Brain microvascular endothelial cell (primary cell): Measurements from ENCODE around the gene CHID1.
A peak's percentile ranks its signal among the peaks of the same experiment; 100 is the strongest.

Experiments
- DNase-seq: peaks from one replicate; pipeline ENCODE4 v3.0.0-alpha.2; 2020
- H3K27ac ChIP-seq: fragments of 250-450 bp; sonication (Bioruptor Pico); 2 replicates; pipeline ENCODE4 v1.5.1; 2020; ENCODE audit warnings: mild to moderate bottlenecking, moderate library complexity
- H3K27me3 ChIP-seq: fragments of 250-450 bp; sonication (Bioruptor Pico); replicated peaks from 2 replicates; pipeline ENCODE4 v1.5.1; 2020; ENCODE audit warnings: mild to moderate bottlenecking
- H3K36me3 ChIP-seq: fragments of 250-450 bp; sonication (Bioruptor Pico); replicated peaks from 2 replicates; pipeline ENCODE4 v1.5.1; 2020; ENCODE audit warnings: mild to moderate bottlenecking
- H3K4me3 ChIP-seq: 2 replicates; pipeline ENCODE4 v1.5.1; 2011; ENCODE audit warnings: low read depth, mild to moderate bottlenecking, control low read depth, low read length, moderate library complexity
- in situ Hi-C: cut with HindIII; loops from 2 replicates; pipeline ENCODE4 v1.10.0; 2017; ENCODE audit warnings: low sequenced_read_pairs, low pct_ligation_motif_present
- TF ChIP-seq, protein P1 (sequence below): IDR thresholded peaks from 2 replicates; pipeline ENCODE4 v1.5.1; 2011; ENCODE audit warnings: low read depth, mild to moderate bottlenecking, moderate library complexity, low read length, control low read depth, inconsistent platforms; ENCODE audit errors: missing control alignments

The CHID1 gene

DNA sequence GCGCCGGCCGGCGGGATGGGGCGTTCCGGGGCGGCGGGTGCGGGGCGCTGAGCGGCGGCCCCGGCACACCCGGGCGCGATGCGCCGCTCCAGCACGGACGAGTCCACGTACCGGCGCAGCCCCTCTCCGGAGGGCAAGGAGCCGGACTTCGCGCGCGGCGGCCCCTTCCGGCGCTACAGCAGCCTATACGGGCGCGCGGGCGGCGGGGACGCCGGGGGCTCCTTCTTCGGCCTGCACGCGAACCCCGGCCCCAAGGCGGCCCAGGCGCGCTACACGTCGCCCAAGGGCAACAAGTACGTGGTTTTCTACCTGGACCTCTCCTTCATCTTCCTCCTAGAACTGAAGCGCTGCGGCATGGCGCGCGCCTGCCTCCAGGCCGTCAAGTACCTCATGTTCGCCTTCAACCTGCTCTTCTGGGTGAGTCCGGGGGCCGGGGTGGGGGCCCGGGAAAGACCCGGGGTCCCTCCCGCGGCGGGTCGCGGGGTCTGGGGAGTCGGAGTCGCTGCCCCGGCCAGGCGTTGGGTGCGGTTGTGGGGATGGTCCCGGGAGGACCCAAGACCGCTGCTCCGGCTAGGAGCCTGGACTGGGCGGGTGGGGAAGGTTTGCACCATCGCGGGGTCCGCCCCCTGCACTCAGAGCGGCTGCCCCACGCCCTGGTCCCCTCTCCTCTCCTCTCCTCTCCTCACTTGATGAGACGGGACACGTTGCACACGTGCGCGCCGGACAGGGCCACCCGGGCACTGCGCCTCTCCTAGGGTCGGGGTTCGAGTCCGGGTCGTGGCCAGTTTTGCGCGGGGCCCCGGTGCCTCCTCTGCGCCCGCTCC is 60.4 kb downstream of the CHID1 start:
- Histone ChIP-seq H3K27me3 (no peaks in the 10 kb centered on the region), H3K4me3 (peak overlapping the region; percentile 26), H3K36me3 (no peaks in the 10 kb centered on the region), H3K27ac (no peak overlapping the region)
- TF ChIP-seq, protein P1, sequence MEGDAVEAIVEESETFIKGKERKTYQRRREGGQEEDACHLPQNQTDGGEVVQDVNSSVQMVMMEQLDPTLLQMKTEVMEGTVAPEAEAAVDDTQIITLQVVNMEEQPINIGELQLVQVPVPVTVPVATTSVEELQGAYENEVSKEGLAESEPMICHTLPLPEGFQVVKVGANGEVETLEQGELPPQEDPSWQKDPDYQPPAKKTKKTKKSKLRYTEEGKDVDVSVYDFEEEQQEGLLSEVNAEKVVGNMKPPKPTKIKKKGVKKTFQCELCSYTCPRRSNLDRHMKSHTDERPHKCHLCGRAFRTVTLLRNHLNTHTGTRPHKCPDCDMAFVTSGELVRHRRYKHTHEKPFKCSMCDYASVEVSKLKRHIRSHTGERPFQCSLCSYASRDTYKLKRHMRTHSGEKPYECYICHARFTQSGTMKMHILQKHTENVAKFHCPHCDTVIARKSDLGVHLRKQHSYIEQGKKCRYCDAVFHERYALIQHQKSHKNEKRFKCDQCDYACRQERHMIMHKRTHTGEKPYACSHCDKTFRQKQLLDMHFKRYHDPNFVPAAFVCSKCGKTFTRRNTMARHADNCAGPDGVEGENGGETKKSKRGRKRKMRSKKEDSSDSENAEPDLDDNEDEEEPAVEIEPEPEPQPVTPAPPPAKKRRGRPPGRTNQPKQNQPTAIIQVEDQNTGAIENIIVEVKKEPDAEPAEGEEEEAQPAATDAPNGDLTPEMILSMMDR: no peak
- in situ Hi-C loops: no loop called here
- no peak for DNase-seq

DNA sequence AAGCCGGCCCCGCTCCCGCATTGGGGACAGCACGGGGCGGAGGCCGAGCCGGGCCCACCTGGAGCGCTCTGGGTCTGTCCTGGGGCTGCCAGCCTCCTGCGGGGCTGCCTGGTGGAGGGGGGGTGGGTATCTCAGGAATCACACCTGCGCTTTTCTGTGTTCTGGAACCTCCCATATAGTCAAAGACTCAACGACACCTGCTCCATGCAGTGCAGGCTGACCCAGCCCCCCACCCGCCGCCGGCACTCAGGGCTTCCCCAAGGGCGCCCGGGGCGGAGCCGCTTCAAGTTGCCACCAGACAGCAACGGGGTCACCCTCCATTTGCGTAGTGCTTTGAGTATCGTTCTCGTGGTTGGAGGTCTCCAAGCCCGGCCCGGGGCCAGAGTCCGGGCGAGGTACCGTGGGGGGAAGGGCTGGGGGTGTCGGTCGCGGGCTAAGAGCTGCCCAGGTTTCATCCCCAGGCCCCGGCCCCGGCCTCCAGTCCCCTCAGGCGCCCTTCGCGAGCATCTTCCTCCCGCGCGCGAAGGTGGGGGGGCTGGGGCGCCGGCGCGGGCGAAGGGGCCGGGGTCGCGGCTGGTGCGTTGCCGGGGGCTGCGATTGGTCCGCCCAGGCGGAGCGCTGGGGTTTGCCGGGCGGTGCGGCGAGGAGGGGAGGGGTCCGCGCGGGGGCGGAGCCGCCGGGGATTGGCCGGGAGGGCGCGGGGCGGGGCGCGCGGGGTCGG is 61.3 kb downstream of the CHID1 start:
- TF ChIP-seq, protein P1: no peak
- no peak for DNase-seq
- Histone ChIP-seq H3K27me3 (no peaks in the 10 kb centered on the region), H3K27ac (no peak overlapping the region), H3K4me3 (peak overlapping the region; percentile 41), H3K36me3 (no peaks in the 10 kb centered on the region)
- in situ Hi-C loops: no loop called here

DNA sequence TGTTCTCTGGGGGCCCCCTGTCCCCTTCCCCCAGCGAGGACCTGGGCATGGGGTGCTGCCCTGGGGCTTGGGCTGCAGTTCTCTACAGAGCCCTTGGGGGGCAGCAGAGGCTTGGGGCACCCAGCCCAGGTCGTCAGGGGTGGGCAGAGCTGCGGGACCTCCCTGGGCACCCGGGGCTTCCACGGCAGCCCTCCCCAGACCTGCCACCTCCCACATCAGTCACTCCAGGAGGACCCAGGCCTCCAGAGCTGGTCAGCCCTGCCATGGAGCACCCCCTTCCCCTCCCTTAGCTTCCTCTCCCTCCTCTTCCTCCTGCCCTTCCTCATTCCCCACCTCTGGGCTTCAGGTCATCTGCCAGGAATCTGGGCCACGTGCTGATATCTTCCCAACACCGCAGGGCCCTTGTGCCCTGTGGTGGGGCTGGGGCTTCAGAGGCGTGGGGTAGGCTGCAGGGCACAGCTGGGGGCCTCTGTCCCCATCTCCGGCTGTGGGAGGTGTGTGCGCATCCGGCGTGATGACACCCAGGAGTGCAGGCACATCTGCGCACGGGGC is 62.2 kb downstream of the CHID1 start:
- Histone ChIP-seq H3K4me3 (no peak overlapping the region), H3K27ac (no peak overlapping the region), H3K36me3 (no peaks in the 10 kb centered on the region), H3K27me3 (no peaks in the 10 kb centered on the region)
- TF ChIP-seq, protein P1: peak; percentile 95
- DNase-seq: no peak
- in situ Hi-C loops: no loop called here

DNA sequence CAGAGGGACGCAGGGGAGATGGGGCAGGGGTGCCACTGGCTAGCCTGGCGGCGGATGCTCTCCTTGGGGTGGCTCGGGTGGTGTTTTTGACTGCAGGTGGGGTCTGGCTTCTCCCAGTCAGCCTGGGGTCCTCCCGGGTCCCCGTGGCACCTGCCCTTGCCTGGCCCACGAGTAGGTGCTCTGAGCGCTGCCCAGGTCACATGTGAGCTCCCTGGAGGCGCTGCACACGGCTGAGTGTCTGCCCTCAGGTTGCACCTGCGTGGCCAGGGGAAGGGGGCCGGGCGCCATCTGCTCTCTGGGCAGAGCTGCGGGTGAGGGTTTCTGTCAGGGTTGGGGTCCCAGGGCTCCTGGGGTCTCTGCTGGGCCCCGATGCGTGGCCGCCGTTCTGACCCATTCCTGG is 62.7 kb downstream of the CHID1 start:
- Histone ChIP-seq H3K27ac (no peak overlapping the region), H3K27me3 (no peaks in the 10 kb centered on the region), H3K36me3 (no peaks in the 10 kb centered on the region), H3K4me3 (no peak overlapping the region)
- no peak for DNase-seq
- in situ Hi-C loops: no loop called here
- TF ChIP-seq, protein P1: no peak

DNA sequence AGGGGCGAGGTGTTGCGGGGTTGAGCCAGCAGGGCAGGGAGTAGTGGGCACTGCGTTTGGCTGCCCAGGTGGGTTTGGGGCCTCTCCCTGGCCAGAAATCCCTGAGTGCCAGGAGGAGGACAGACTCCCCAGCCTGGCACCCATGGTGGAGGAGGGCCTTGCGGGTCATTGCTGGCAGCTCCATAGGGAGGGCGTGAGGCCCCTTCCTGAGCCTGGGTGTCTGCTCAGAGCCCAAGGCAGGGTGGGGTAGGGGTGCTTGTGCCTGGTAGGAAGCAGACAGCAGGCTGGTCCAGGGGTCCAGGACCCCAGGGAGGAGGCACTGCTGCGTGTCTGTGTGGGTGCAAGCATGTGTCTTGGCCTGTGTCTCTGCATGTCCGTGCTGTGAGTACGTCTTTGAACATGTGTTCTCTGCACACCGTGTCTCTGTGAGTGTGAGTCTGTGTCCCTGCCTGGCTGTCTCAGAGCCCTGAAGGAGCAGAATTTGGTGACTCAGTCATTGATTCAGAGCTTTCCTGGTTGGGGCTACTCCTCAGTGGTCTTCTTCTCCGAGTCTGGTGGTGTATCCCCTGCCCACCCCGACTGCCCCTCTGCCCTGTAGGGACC is 64.0 kb downstream of the CHID1 start:
- H3K36me3 ChIP-seq: no peaks in the 10 kb centered on the region
- in situ Hi-C loops: no loop called here
- no peaks in the 10 kb centered on the region for H3K27me3 ChIP-seq
- no peak overlapping the region for H3K4me3 ChIP-seq
- TF ChIP-seq, protein P1: no peak
- no peak overlapping the region for H3K27ac ChIP-seq
- no peak for DNase-seq
